NCI-H2081 (cell line): ENCODE data around the gene LPO.

Source experiments
- DNase-seq, 2 experiments: peaks; one replicate each; lab custom pipeline; 2025; lab: John Stamatoyannopoulos, UW

Gene LPO

DNA sequence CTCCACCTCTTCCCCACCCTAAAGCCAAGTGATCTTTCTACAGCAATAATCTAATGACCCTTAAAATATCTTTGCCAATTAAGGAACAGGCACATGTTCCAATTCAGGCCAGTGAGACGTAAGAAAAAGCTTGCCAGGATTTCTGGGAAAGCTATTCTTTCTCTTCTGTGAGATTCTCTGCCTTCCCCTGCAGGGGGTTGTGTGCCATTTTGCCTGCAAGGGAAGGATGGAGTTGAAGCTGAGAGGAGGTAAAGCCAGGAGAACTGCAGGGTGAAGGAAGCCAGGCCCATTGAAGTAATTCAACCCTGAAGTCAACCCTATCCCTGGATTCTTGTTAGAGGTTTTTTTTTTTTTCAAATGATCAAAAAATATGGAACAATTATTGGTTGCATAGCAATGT lies 9.0 kb upstream of the LPO start:
- DNase-seq: no peak

GRCh38 chr17:58229881-58230280 lies 8.5 kb upstream of the LPO start:
- DNase-seq: no peak

DNA sequence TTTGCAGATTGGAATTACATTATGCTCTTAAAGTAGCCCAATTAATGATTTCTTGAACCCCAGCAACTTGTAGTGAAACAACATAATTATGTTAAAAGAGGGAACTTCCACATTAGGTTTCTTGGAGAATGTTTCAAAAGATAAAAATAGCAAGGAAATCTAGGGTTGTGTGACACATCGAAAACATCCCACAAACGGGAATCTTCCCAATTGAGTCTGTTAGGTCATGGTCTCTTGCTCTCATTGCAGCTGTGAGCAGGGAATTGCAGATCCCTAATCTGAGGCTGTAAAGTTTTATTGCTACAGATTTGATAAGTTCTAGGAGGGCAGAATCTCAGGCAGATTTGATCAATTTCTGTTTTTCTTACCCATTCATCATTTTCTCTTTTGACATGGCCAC lies 6.7 kb upstream of the LPO start:
- DNase-seq: no peak

DNA sequence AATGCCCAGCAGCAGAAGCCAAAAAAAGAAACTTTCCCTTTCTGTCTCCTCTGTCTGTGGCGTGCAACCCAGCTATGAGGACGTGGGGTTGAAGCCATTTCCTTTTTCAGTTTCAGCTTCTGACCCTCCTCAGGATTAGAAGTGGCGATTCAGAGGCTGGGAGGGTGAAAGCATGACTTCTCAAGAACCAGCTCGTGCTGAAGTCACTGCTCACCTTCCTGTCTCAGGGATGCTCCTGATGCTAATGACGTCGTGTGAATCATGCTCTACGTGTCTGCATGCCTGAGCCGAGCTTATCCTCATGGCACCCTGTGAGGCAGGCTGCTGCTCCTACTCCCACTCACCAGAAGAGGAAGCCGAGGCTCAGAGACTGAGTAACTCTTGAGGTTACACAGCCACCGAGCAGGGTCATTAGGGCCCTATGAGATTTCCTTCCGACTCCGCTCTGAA lies 5.7 kb upstream of the LPO start:
- DNase-seq: no peak

DNA sequence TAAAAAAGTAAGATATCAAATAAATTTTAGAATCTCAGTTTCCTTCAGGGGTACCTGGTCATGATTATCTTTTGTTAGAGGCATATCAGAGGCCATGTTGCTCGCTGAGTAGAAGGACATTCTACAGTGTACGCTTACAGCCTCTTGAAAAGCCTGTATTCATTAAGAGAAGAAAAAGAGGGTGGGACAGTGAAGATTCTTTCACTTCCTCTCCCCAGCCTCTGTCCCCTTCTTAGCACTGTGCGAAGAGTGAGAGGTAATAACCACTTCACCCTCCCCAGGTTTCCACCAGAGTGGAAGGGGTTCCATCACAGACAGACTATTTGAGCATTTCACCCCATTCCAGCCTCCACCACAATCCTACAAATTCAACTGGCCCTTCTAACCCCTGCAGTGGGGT lies 4.8 kb upstream of the LPO start:
- DNase-seq: no peak

DNA sequence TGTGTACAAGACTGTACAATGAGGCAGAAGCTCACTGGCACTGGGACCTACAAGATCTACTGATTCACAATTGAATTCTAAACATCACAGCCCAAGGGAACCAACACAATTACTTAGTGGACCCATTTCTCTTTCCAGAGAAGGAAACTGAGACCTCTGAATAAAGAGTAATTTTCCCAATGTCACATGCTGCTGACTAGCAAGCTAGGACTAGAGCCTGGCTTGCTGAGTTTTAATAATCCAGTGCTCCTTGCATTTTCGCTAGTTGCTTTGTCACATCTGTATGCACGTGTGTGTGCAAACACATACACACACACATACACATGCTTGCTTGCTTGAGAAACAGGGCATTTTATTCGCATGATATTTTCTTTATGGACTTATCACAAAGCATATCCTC lies 3.9 kb upstream of the LPO start:
- no peak for DNase-seq

DNA sequence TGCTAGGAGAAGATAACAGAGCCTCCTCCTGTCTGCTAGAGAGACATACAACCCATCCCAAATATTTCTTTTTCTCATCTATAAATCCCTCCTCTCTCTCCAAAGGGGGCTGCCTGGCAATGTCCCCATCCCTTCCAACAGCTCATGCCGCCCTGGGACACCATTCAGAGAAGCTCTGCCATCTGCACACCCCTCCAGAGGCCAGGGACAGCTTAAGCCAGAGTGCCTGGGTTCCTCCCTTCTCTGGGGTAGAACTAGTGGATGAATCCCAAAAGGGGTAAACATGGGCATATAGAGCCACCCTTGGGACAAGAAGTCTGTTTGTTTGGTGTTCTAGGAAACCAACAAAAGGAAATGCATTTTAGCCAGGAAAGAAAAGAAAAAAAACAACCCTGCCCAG lies 2.6 kb upstream of the LPO start:
- DNase-seq: no peak

GRCh38 chr17:58236394-58236793 lies 2.0 kb upstream of the LPO start:
- DNase-seq: no peak

GRCh38 chr17:58239987-58240386 lies 1.6 kb downstream of the LPO start:
- DNase-seq: no peak

DNA sequence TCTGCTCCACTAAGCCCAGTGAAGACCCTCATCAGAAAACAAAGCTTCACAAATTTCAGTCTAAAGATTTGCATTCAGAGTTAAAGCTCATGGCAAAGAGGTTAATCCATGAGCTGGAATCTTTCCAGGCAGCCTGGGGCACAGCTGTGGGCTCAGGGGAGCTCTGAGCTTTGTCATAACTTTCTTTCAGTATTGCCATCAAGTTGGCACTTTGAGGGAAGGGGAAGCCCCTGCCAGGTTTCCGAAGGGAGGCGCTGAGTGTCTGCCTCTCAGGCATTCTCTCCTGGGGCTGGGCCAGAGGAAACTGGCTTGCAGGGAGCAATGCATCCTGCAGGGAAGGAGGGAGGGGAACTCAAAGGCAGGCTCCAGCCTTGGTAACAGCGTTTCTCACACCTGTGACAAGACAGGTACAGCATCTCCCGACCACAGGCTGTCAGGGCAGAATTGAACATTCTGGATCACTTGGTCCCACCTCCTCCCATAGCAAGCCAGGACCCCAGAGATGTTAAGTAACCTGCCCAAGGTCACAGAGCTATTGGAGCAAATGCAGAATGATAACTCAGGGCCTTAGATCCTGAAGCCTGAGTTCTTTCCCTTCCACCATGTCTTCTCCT lies 3.9 kb downstream of the LPO start:
- DNase-seq: no peak

DNA sequence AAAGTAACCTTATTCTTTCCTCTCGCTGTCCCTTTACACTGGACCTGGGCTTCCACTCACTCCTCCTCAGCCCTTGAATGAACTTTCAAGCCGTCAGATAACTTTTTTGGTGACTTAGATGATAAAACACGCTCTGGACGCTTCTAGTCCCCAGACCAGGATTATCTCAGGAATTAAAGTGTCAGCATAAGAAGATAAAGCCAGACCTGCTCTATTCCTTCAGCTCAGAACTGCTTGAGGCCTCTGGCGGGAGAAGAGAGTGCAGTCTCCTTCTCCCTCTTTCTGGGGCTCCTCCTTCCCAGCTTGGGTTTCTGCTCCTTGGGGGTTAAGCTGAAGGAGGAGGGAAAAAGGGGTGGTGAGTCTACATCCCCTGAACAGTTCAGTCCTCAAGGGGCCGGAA lies 6.6 kb downstream of the LPO start:
- DNase-seq: no peak

DNA sequence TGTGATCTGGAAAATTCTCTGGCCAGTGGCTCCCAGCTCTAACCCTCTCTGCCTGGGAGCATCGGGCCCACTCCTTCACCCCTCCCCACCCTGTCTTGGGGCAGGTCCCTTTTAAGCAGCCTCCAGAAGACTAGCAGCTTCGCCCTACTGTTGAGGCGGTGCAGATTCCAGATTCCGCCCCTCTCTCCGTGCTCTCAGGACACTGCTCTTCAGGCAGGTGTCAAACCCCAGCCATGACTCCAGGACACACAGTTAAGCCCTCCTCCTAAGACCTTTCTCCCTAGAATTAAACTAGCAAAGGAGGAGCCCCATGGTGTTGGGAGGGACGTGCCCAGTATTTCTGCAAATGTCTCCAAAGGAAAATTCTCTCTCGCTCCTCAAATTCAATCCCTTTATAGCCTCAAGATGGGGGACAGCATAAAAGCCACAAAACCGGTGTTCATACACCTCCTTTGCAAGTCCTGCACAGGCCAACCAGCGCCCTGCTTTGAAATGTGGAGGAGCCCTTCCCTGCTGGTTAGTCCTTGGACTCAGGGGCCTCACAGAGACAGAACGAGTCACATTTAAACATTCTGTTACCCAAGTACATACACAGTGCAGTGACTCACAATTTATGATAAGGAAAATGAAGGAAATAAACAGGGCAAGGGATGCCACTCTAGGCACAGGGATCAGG lies 7.2 kb downstream of the LPO start:
- no peak for DNase-seq

GRCh38 chr17:58246104-58246740 lies 7.8 kb downstream of the LPO start:
- no peak for DNase-seq

GRCh38 chr17:58246781-58247180 lies 8.4 kb downstream of the LPO start:
- DNase-seq: no peak

GRCh38 chr17:58247511-58248363 lies 9.4 kb downstream of the LPO start:
- DNase-seq: no peak

DNA sequence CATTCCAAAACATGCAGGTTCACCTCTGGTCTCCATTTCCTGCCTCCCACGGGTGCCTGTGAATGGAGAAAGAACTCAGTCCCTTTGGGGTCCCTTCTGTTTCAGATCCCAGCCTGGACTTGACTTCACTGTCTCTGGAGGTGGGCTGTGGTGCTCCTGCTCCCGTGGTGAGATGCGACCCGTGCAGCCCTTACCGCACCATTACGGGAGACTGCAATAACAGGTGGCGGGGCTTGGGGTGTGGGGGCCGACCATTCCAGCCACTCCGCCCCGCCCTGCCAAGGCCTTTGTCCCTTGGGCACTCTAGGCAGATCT lies 10.5 kb downstream of the LPO start:
- no peak for DNase-seq

- DNase-seq: peak; percentile 71 to 72
Observed at GRCh38 chr17:58249270-58250133, 11.1 kb downstream of the LPO start.

DNA sequence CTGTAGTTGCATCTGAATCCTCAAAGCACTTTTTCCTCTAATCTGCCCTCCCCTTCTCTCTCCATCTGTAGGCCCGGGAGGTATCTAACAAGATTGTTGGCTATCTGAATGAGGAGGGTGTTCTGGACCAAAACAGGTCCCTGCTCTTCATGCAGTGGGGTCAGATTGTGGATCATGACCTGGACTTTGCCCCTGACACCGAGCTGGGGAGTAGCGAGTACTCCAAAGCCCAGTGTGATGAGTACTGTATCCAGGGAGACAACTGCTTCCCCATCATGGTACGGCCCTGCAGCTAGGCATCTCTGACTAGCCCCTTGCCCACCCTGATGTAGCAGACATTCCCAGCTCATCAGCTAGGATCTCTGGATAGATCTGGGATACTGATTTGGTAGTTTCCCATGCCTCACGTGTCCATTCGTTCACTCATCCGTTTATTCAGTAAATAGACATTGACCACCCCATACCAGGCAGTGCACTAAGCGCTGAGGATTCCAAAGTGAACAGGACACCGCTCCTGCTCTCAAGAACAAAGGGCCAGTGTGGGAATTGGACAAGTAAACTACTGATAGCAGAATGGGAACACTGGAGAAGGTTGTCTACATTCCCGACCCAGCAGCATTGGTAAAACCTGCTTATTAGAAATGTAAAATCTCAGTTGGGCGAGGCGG lies 12.1 kb downstream of the LPO start:
- no peak for DNase-seq

DNA sequence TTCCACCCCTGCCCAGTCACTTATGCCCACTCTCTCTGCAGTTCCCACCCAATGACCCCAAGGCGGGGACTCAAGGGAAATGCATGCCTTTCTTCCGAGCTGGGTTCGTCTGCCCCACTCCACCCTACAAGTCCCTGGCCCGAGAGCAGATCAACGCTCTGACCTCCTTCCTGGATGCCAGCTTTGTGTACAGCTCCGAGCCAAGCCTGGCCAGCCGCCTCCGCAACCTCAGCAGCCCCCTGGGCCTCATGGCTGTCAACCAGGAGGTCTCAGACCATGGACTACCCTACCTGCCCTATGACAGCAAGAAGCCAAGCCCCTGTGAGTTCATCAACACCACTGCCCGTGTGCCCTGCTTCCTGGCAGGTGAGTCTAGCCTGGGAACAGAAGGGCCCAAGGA lies 13.8 kb downstream of the LPO start:
- DNase-seq: no peak

DNA sequence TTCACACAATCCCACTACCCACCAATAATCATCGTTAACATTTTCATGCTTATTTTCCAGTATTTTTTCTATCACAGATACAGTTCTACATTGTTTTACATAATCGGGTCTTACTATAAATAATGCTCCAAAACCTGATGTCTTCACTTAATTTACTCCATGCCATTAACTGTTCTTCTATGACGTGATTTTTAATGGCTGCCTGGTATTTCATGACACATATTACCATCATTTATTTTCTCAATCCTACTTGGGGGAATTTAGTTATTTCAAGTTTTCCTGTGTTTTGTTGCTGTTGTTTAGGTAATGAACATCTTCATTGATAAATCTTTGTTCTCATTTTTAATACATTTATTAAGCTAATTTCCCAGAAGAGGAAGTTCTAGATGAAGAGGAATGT lies 14.7 kb downstream of the LPO start:
- no peak for DNase-seq

- no peak for DNase-seq
Observed at GRCh38 chr17:58254803-58255202, 16.4 kb downstream of the LPO start.
